RPMI7951 (cell line): ENCODE measurements around the gene ALG2. TPM values are rescaled to one million over a fixed set of nuclear protein-coding genes. Genes with fewer than 3 reads are reported as not detected.
A peak's percentile ranks its signal among the peaks of the same experiment; 100 is the strongest.
"Not testable (repeated sequence)": the region's sequence is repeated elsewhere in the genome, so short reads cannot be mapped to it uniquely, and the experiment has no call there.

ENCODE experiments used
- DNase-seq: peaks from one replicate; pipeline ENCODE4 v3.0.0-alpha.2; 2012; ENCODE audit warnings: low read depth
- total RNA-seq: library from RNA; depleted of rRNA; stranded (reverse); fragments of >200 nt; shearing (Covaris generic); gene quantifications from 2 replicates; pipeline ENCODE4 v1.2.3, GENCODE V29; 2014

ALG2 gene
- total RNA-seq, 1 experiment from 2014 or later: 55.6 TPM

DNA sequence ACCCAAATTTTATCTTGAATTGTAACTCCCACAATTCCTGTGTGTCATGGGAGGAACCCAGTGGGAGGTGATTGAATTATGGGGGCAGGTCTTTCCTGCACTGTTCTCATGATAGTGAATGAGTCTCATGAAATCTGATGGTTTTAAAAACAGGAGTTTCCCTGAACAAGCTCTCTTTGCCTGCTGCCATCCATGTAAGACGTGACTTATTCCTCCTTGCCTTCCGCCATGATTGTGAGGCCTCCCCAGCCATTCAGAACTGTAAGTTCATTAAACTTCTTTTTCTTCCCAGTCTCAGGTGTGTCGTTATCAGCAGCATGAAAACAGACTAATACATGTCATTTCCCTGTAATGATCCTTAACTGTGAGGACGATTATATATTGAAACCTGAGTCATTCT, 16.1 kb upstream of the ALG2 start:
- DNase-seq: not testable (repeated sequence)

DNA sequence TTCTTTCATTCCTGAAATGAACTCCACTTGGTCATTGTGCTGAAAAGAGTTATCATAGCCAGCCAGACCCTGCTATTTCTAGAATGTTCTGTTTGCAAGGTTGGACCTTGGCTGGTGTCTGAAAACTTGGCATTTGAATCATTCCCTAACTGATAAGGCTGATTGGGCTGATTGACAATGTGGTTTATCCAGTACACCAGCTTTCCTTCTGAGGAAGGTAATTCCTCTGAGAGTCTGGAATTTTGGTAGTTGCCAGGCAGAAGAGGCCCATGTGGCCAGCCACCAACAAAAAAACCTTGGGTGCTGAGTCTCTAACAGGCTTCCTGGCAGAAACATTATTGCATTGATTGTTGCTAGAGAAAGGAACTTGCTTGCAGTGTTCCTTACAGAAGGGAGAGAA, 15.6 kb upstream of the ALG2 start:
- no peak for DNase-seq

DNA sequence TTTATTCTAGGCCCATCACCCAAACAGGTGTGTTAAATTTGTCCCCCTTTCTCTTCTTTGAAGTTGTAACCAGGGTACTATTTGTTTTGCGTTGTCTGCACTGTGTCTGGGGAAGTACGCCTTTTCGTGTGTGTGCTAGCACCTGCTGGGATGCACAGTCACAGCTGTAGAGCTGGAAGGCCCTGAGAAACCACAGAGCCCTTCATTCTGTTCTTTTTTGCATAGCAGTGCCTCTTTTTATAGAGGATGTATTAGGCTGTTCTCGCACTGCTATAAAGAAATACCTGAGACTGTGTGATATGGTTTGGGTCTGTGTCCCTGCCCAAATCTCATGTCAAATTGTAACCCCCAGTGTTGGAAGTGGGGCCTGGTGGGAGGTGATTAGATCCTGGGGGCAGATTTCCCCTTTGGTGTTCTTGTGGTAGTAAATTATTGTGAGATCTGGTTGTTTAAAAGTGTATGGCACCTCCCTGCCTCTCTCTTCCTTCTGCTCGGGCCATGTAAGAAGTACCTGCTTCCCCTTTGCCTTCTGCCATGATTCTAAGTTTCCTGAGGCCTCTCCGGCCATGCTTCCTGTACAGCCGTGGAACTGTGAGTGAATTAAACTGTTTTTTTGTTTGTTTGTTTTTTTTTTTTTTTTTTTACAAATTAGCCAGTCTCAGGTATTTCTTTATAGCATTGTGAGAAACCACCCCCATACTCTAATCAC, 14.3 kb upstream of the ALG2 start:
- no peak for DNase-seq

DNA sequence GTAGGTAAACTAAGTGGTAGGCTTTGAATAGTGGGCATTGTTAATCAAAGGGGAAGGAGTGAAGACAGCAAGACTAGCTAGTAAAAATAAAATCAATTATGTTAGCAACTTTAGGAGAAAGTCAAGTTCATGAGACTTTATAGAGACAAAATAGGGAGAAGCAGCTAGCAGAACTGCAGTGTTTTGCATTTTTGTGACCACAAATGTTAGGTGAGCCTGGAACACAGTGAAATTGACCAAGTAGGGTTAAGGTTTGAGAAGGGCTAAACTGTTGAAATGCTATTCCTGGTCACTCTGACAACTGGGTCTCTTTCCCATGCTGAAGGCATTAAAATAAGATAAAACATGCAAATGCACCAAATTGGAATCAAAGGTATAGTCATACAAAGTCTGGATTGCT, 13.3 kb upstream of the ALG2 start:
- no peak for DNase-seq

DNA sequence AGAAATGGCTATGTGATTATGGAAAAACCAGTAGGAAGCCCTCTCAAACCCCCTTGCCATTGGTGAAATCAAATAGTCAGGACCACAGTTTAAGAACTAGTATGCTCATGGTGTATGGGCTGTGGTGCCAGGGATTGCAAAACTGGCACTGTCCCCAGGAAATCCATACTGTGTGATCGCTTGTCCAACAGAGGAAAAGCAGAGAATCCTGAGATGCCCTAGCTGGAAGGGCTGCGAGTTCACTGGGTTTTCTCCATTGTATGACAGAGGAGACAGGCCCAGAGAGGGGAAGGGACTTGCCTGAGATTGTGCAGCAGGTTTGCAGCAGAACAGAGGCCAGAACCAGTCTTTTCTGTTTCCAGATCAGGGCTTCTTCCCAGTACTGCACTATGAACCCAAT, 12.9 kb upstream of the ALG2 start:
- DNase-seq: no peak

DNA sequence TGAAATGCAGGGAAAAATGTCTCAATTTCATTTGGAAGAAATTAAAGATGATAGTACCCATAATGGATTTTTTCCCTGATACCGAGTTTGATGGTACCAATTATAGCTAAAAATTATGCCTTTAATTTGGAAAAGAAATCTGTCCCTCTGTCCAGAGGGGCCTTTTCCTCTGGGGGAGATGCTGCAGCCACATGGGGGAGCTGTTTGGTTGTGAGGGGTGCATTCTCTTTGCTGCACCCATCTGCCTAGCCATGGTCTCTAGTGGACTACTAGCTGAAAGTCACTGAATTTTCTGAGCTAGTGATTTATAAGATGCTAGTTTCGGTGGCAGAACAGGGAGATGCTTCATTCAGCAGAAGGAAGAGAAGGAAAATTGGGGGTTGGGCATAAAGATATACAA, 10.0 kb upstream of the ALG2 start:
- peak; percentile 15 for DNase-seq

DNA sequence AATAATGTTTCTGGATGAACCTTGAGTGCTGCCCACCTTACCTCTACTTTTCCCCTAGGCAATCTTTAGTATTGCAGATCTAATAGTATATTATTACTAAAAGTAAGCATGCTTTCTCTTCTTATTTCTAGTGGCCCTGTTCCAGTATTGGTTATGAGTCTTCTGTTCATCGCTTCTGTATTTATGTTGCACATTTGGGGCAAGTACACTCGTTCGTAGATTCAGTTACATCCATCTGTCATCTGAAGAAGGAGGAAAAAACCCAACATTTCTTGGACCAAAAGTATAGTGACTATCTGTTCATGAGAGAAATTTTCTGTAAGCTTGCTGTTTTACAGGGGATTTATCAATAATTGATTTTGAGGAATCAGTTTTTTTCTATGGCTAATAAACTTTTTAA, 8.5 kb upstream of the ALG2 start:
- no peak for DNase-seq

DNA sequence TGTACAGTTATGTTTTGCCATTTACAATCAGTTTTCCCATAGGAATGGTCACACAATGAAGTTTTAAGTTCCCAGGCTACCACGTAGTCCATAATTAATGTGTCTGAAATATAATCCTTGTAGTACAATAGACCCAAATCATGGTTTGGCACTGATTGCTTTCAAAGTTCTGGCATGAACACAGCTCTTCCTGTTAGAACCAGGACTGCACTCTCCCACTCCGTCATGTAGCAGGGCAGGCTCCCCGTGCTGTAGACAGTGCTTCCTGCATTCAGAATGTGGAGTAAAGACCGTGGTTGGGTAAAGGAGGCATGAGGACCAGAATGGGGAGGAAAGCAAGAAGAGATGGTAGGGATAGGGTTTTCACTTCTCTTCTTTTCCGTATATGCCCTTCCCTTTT, 4.3 kb upstream of the ALG2 start:
- no peak for DNase-seq

DNA sequence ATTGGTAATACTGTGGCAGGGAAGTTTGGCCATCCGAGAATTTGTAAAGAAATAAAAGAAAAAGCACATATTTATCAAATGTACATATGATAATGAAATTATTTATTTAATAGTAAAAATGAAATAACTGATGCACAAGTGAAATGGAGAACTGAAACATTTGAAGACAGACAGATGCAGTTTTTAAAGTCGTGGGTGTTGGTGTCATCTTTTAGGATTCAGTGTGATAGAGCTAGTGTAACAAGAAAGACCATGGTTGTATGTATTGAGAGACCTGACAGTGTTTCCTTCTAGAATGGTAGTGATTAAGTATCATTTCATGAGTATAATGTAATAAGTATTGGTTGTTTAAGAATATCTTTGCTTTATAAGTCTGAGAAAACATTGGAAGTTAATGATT, 2.7 kb upstream of the ALG2 start:
- no peak for DNase-seq

DNA sequence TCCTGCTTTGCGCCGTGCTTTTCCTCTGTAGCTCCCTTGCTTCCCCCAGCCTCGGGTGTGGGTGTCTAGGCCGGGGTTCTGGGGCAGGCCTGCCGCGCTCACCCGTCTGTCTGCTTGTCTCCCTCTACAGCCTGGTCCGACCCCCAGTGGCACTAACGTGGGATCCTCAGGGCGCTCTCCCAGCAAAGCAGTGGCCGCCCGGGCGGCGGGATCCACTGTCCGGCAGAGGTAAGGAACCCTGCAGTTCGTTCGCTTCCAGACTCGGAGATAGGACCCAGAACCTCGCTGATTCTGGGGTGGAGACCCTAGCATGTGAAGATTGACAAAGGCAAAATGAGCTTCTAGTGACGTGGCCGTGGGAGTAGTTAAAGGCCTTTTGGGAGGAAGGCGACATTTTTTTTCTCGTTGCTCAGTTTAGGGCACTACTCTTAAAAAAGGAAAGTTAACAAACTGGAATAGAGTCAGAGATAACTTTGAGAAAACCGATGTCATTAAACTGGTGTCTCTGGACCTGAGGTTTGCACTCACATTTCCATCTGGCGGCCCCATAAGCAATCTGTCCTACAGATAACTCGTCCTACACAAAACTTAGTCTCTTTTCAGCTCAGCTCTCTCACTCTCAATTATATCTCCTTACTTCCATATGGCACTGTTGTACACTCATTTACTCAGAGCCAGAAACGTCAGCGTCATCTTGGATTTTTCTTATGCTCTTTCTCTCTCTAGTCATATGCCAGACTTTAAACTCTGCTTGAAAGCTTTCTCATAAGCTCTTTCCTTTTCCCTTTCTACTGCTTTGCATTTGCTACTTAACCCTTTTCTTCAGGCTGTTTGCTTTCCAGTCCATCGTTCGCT, 901 bp upstream of the ALG2 start:
- DNase-seq: no peak

DNA sequence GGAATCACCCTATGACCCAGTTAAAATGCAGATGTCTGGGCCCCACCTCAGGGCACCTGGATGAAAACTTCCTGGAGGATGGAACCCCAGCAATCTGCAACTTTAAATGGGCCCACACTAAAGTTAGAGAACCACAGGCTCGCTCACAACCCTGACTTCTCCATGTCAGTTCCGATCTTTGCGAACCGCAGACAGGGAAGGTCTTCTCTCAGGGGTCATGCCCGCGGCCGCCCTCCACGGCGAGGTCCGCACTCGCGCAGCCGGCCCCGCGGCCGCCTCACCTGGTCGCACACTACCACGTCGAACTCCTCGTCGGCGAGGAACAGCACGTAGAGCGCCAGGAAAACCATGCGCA, 499 bp downstream of the ALG2 start:
- DNase-seq: no peak

DNA sequence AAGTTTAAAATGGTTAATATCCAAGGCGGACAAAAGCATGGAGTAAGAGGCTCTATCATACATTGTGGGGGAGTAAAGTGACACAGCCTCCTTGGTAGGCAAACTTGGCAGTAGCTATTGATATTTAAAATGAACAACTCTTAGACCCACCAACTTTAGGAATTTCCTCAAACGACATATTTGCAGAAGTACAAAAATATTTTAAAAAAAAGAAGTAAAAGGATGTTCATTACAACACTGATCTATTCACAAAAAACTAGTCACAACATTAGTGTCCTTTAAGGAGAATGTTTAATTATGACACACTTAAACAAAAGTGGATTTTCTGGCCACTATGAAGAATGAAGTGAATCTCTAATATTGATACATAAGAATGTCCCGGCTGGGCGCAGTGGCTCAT, 1.7 kb downstream of the ALG2 start:
- DNase-seq: no peak

DNA sequence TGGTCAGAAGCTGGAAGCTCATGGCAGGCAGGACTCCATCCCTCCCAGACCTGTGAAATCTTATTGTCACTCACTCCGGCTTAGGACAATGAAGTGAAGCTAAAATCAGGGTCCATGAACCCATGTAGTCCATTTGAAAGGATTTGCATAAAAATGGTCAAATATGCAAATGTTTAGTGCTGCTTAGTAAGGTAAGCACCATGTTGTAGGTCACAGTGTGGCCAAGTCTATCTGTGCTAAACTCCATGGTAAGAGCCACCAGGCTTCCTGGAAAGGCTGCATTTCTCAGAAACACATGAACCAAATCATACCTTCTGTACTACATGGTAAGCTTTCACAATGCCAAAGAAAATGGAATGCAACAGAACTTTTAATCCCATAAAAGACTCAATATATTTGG, 5.7 kb downstream of the ALG2 start:
- DNase-seq: no peak

DNA sequence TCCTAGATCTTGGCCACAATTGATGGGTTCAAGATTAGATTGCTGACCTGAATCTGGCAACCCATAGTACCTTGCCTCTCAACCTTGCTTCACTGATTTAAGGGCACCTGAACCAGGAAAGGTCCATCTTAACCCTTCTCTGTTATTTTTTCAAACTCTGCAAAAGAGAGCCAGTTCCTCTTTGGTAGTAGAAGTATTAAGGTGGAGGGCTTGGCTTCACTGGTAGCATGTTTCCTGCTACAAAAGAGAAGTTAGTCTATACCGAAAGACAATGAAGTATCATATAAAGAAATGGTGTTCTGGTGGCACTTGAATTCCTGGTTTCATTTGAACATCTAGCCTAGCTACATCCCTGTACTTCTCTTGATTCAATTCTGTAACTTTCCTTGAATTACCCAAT, 8.5 kb downstream of the ALG2 start:
- DNase-seq: no peak

DNA sequence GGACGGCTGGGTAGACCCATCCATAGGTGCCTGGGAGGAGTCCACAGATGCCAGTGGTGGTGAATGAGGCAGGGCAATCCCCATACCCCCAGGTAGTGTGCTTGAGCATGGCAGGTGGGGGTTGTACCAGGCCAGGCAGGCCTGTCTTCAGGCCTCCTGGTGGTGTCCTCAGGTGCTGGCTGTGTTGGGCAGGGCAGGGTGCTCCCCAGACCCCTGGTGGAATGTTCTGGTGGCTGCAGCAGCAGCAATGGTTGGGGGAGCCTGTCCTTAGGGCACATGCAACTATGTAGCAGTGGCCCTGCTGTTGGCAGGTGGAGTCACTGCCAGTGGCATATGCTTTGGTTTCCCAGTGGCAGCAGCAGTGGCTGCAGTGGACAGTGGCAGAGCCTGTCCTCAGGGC, 10.0 kb downstream of the ALG2 start:
- DNase-seq: no peak

DNA sequence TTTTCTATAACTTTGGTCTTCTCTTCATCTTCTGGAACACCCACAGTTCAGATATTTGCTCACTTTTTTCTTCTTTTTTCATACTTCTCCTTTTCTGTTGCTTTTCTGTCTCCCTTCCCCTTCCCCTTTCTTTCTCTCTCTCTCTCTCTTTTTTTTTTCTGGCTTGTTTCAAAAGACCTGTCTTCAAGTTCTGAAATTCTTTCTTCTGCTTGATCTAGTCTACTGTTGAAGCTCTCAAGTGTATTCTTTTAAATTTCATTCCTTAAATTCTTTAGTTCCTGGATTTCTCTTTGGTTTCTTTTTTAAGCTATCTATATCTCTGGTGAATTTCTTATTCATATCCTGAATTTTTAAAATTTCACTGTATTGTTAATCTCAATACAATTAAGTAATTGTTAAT, 11.2 kb downstream of the ALG2 start:
- DNase-seq: no peak

DNA sequence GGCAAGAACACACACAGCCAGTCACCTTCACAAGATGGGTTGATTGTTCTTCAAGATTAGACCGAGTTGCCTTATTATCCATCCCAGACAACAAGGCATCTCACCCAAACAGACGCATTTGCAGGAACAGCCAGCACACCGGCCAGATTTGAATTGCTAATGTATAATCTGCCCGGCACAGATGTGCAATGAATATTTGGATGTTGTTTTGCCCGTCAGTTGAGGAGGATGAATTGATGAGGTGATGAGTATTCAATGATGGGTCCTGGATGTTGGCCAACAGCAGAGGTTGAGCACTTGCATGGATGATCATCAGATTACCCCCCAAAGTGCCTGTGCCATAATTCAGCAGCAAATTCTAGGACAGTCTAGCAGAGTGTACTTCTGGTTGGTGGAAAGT, 20.1 kb downstream of the ALG2 start:
- DNase-seq: no peak

DNA sequence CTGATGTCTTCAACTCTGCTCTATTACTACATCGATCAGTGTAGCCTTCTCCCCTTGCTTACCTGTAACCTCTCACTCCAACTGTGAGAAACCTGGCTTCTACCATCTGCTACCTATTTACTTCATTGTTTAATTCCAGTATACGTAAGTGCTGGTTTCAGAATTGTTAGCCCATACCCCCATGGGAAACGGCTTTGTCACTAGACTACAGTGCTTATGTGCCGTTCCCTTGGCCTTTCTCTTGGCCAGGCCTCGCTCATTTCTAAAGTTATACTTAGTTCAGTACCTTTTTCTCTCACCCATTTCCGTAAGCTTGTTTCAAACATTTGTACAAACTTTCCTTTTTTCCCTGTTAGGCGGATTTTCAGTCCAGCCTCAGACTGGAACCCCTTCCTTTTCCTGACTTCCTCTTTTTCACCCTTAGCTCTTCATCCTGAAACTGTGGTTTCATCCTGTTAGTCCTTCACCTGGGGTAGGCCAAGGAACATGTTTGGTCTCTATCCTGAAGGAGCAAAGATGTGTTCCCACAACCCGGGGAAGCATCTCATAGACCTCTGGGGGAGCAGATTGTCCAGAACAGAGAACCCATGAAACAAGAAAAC, 21.7 kb downstream of the ALG2 start:
- no peak for DNase-seq

DNA sequence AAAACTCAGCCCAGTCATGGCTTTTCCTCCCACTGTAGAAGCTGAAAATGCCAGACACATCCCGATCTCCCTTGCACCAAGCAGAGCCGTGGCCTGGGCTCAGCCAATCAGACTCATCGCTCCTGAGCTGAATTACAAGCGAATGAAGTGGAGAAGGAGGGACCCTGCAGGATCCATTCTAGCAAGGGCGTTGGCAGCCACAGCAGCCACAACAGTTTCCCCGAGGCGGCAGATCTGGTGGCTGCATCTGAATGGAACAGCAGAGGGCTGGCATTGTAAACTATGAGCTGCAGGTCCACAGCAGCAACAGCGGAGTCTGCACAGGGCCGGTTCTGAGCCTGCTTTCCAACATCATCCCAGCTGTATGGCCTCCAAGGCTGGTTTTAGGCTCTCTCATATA, 23.8 kb downstream of the ALG2 start:
- DNase-seq: peak; percentile 55

DNA sequence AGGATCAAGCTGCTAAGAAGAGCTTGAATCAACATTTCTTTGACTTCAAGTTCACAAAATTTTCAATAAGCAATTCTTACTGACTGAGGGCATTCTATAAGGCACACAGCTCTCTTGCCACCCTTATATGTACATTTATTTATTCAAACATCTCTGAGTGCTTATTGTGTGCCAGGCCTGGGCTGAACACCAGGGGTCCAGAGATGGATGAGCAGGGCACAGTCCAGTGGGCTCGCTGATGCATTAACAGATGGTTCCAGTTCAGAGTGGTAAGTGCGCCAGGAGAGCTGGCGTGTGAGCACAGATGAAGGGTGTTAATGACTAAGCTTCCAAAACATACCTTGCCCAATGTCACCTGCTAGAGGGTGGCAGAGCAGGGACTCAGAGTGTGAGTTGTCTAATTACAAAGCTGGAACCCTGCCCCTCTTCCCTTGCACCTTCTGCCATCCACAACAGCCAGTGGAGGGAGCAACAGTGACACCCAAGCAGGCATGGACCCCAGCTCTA, 24.6 kb downstream of the ALG2 start:
- no peak for DNase-seq

DNA sequence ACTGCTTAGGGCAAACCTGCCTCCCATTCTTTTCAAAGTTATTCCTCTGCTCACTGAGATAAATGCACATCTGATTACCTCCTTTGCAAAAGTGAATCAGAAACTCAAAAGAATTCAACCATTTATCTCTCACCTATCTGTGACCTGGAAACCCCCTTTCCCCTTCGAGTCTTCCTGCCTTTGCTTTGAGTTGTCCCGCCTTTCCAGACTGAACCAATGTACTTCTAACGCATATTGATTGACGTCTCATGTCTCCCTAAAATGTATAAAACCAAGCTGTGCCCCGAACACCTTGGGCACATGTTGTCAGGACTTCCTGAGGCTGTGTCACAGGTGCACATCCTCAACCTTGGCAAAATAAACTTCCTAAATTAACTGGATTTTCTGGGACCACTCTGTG, 25.3 kb downstream of the ALG2 start:
- not testable (repeated sequence) for DNase-seq

DNA sequence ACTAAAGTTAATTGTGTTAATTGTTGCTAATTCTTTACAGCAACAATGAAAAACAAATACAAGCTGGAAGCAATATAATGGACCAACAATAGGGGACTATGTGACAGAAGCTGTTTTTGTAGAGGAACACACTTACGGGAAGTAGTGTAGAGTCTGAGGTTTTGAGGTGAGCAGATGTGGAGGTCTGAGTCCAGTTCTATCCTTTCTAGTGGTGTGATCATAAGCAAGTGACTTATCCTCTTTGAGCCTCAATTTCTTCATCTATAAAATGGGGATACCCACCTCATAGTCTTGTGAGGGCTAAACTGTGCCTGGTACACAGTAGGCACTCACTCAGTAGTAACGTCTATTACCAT, 28.3 kb downstream of the ALG2 start:
- no peak for DNase-seq
